Ovary (tissue), 3 donors: ENCODE data around the gene SCT.

Experiments used
- EP300 ChIP-seq: sonication (generic); formaldehyde crosslinking; IDR thresholded peaks from one replicate; pipeline ENCODE4 v1.6.1; 2017; ENCODE audit warnings: antibody characterized with exemption
- POLR2A ChIP-seq: fragments of 450-650 bp; IDR thresholded peaks from one replicate; pipeline ENCODE4 v1.6.1; 2017; ENCODE audit warnings: antibody characterized with exemption, mild to moderate bottlenecking, moderate library complexity
- TF ChIP-seq, protein P1 (sequence below), 3 donors: fragments of 450-650 bp in 2 of 3; fragments of 200-600 bp in 1 of 3; IDR thresholded peaks; one replicate each; pipeline versions ENCODE4 v1.5.1 to v1.8.0; 2016 to 2022; ENCODE audit warnings: antibody characterized with exemption in 3 of 3, mild to moderate bottlenecking in 1 of 3
- donor health status: DM: no; HTN: no; CAD: no.

DNA sequence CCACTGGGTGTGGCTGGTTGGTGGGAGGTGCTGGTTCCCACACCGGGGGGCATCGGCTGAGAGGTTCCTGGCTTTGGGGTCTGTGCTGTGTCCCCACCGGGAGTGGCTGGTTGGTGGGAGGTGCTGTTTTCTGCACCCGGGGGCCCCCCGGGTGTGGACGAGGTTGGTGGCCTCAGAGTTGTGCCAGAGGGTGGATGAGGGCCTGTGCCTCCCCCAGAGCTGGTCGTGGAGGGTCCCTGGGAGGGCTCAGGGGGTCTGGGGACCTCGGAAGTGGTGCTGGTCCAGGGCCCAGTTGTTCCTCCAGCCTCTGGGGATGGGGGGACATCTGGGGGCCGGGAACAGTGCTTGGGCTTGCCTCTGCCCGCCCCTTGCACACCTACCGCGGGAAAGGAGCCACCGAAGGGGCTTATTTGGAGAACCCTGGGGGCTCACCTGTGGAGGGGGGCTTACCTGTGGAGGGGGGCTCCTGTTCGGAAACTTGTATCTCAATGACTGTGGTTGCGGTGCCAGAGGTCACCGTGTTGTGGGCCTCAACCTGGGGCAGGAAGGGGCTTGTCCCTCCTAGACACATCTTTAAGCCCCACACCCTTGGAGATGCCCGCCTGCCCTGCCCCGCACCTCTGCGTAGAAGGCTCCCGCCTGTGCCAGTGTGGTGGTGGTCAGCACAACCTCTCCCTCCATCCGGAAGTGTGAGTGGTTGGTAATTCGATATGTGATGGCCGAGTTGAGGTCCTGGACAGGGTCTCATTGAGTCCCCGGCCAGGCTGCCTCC is 7.9 kb downstream of the SCT start:
- TF ChIP-seq, protein P1, sequence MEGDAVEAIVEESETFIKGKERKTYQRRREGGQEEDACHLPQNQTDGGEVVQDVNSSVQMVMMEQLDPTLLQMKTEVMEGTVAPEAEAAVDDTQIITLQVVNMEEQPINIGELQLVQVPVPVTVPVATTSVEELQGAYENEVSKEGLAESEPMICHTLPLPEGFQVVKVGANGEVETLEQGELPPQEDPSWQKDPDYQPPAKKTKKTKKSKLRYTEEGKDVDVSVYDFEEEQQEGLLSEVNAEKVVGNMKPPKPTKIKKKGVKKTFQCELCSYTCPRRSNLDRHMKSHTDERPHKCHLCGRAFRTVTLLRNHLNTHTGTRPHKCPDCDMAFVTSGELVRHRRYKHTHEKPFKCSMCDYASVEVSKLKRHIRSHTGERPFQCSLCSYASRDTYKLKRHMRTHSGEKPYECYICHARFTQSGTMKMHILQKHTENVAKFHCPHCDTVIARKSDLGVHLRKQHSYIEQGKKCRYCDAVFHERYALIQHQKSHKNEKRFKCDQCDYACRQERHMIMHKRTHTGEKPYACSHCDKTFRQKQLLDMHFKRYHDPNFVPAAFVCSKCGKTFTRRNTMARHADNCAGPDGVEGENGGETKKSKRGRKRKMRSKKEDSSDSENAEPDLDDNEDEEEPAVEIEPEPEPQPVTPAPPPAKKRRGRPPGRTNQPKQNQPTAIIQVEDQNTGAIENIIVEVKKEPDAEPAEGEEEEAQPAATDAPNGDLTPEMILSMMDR (IDR thresholded peaks at IDR 0.05): no peak
- no peak for TF ChIP-seq POLR2A
- no peak for TF ChIP-seq EP300
